ENCODE measurements around the gene CRYBG1.

The CRYBG1 gene

GRCh38 chr6:106347219-106347618 lies 13.3 kb upstream of the CRYBG1 start:
- Histone ChIP-seq H3K27me3 (replicated peaks; ENCODE audit: control insufficient read depth, insufficient read depth, low read length) (no peaks in the 10 kb centered on the region), H3K36me3 (ENCODE audit: control insufficient read depth, insufficient read depth, low read length) (no peaks in the 10 kb centered on the region), H3K4me3 (replicated peaks; ENCODE audit: low read depth, low read length) (no peak overlapping the region)
- DNase-seq (ENCODE audit: extremely low read depth, insufficient read length) = no peak
- TF ChIP-seq CTCF (IDR thresholded peaks at IDR 0.05; ENCODE audit: insufficient read depth, low read length, poor library complexity, severe bottlenecking) = no peak

GRCh38 chr6:106356378-106356777 lies 4.1 kb upstream of the CRYBG1 start:
- DNase-seq (ENCODE audit: extremely low read depth, insufficient read length) = no peak
- Histone ChIP-seq H3K4me3 (replicated peaks; ENCODE audit: low read depth, low read length) (no peak overlapping the region), H3K36me3 (ENCODE audit: control insufficient read depth, insufficient read depth, low read length) (no peaks in the 10 kb centered on the region), H3K27me3 (replicated peaks; ENCODE audit: control insufficient read depth, insufficient read depth, low read length) (no peaks in the 10 kb centered on the region)
- TF ChIP-seq CTCF (IDR thresholded peaks at IDR 0.05; ENCODE audit: insufficient read depth, low read length, poor library complexity, severe bottlenecking) = no peak

GRCh38 chr6:106359959-106360409 lies 533 bp upstream of the CRYBG1 start:
- no peak for TF ChIP-seq CTCF (IDR thresholded peaks at IDR 0.05; ENCODE audit: insufficient read depth, low read length, poor library complexity, severe bottlenecking)
- Histone ChIP-seq H3K36me3 (ENCODE audit: control insufficient read depth, insufficient read depth, low read length) (no peaks in the 10 kb centered on the region), H3K27me3 (replicated peaks; ENCODE audit: control insufficient read depth, insufficient read depth, low read length) (no peaks in the 10 kb centered on the region; the same call in 1 of the 2 replicates), H3K4me3 (replicated peaks; ENCODE audit: low read depth, low read length) (no peak overlapping the region)
- DNase-seq (ENCODE audit: extremely low read depth, insufficient read length) = no peak

DNA sequence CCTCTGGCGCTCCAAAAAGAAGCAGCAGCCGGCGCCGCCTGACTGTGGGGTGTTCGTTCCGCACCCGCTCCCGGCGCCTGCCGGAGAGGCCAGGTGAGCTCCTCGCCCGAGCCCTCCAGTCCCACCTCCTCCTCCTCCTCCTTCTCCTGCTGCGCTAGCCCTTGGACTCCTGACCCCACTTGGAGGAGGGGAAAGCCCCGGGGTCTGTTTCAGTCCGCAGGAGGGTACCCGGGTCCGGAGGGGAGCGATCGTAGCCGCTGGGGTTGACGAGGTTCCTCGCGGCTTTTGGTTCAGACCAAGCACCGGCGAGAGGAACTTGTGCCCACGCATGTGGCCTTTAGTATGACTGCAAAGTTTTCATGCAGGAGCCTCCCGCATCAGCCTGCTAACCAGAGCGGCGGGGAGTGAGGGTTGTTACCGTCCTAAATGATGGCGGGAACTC lies 493 bp downstream of the CRYBG1 start:
- peak overlapping the region; percentile 2 for H3K4me3 ChIP-seq (replicated peaks; ENCODE audit: low read depth, low read length)
- TF ChIP-seq CTCF (IDR thresholded peaks at IDR 0.05; ENCODE audit: insufficient read depth, low read length, poor library complexity, severe bottlenecking) = no peak
- DNase-seq (ENCODE audit: extremely low read depth, insufficient read length) = peak; percentile 27
- H3K36me3 ChIP-seq (ENCODE audit: control insufficient read depth, insufficient read depth, low read length) = no peaks in the 10 kb centered on the region
- H3K27me3 ChIP-seq (replicated peaks; ENCODE audit: control insufficient read depth, insufficient read depth, low read length) = no peaks in the 10 kb centered on the region; the same call in 1 of the 2 replicates

GRCh38 chr6:106363401-106364138 lies 3.1 kb downstream of the CRYBG1 start:
- DNase-seq (ENCODE audit: extremely low read depth, insufficient read length) = no peak
- Histone ChIP-seq H3K36me3 (ENCODE audit: control insufficient read depth, insufficient read depth, low read length) (no peaks in the 10 kb centered on the region), H3K4me3 (replicated peaks; ENCODE audit: low read depth, low read length) (no peak overlapping the region), H3K27me3 (replicated peaks; ENCODE audit: control insufficient read depth, insufficient read depth, low read length) (no peaks in the 10 kb centered on the region; the same call in 1 of the 2 replicates)
- TF ChIP-seq CTCF (IDR thresholded peaks at IDR 0.05; ENCODE audit: insufficient read depth, low read length, poor library complexity, severe bottlenecking) = no peak

All from GM06990 (cell line).